ENCODE data around the gene TREX2. TPM values are rescaled to one million over a fixed set of nuclear protein-coding genes. Genes with fewer than 3 reads are reported as not detected.

The TREX2 gene
- polyA plus RNA-seq, 1 donor (not counting 4 experiments of a cell fraction or from before 2014, with no cell fraction given), result 0.31 TPM

- FAIRE-seq, result no peak
Observed at GRCh38 chrX:153413731-153414130, 32.1 kb downstream of the TREX2 start.

GRCh38 chrX:153412746-153413720 lies 32.8 kb downstream of the TREX2 start:
- Histone ChIP-seq H3K27ac (ENCODE audit: control insufficient read depth, insufficient read depth, low read length) (no peak overlapping the region), H3K9me1 (ENCODE audit: control insufficient read depth, extremely low read depth, insufficient read depth, low read length) (no peaks in the 10 kb centered on the region), H3K9ac (ENCODE audit: control insufficient read depth, extremely low read depth, insufficient read depth, low read length) (no peak overlapping the region), H3K4me1 (ENCODE audit: control insufficient read depth, extremely low read depth, insufficient read depth, low read length) (peaks cover 5% of the 10 kb centered on the region), H4K20me1 (ENCODE audit: control insufficient read depth, extremely low read depth, insufficient read depth, low read length) (no peaks in the 10 kb centered on the region), H3K27me3 (ENCODE audit: control insufficient read depth, extremely low read depth, insufficient read depth, low read length) (no peaks in the 10 kb centered on the region), H3K4me3 (ENCODE audit: control insufficient read depth in 2 of 3, extremely low read depth in 1 of 3, insufficient read depth in 2 of 3, low read depth in 1 of 3, low read length in 3 of 3) (no peak overlapping the region), H3K79me2 (ENCODE audit: control insufficient read depth, insufficient read depth, low read length) (no peaks in the 10 kb centered on the region), H2AFZ (ENCODE audit: control insufficient read depth, low read length) (no peak overlapping the region), H3K9me3 (ENCODE audit: control insufficient read depth, low read depth, low read length) (no peaks in the 10 kb centered on the region), H3K4me2 (ENCODE audit: control insufficient read depth, extremely low read depth, insufficient read depth, low read depth, low read length) (no peak overlapping the region), H3K36me3 (ENCODE audit: control insufficient read depth in 2 of 2, extremely low read depth in 1 of 2, insufficient read depth in 2 of 2, low read length in 2 of 2) (no peaks in the 10 kb centered on the region)
- dilution Hi-C loops (cut with MboI; ENCODE audit: extremely low pct_ligation_motif_present, low sequenced_read_pairs), result no loop called here
- DNase-seq (ENCODE audit: low read depth, low spot score) (no peak), FAIRE-seq (no peak)
- TF ChIP-seq EZH2 (IDR thresholded peaks at IDR 0.05; ENCODE audit: low read length), result no peak
- TF ChIP-seq CTCF (optimal IDR thresholded peaks at IDR 0.05 in 1 of 3, IDR thresholded peaks at IDR 0.05 in 1 of 3, conservative IDR thresholded peaks at IDR 0.05 in 1 of 3; ENCODE audit: extremely low read depth in 1 of 3, insufficient read depth in 2 of 3, low read length in 3 of 3), result no peak

More at GRCh38 chrX:153413731-153414130, 32.1 kb downstream of the TREX2 start:
- H3K4me3 ChIP-seq (ENCODE audit: control insufficient read depth in 2 of 3, extremely low read depth in 1 of 3, insufficient read depth in 2 of 3, low read depth in 1 of 3, low read length in 3 of 3), result no peak overlapping the region
- no peaks in the 10 kb centered on the region for H3K27me3 ChIP-seq (ENCODE audit: control insufficient read depth, extremely low read depth, insufficient read depth, low read length)
- H3K4me1 ChIP-seq (ENCODE audit: control insufficient read depth, extremely low read depth, insufficient read depth, low read length), result peaks cover 5% of the 10 kb centered on the region
- TF ChIP-seq CTCF (optimal IDR thresholded peaks at IDR 0.05 in 1 of 3, IDR thresholded peaks at IDR 0.05 in 1 of 3, conservative IDR thresholded peaks at IDR 0.05 in 1 of 3; ENCODE audit: extremely low read depth in 1 of 3, insufficient read depth in 2 of 3, low read length in 3 of 3), result no peak
- TF ChIP-seq EZH2 (IDR thresholded peaks at IDR 0.05; ENCODE audit: low read length), result no peak
- H3K79me2 ChIP-seq (ENCODE audit: control insufficient read depth, insufficient read depth, low read length), result no peaks in the 10 kb centered on the region
- H3K9ac ChIP-seq (ENCODE audit: control insufficient read depth, extremely low read depth, insufficient read depth, low read length), result no peak overlapping the region
- no peak for DNase-seq (ENCODE audit: low read depth, low spot score)
- H3K9me1 ChIP-seq (ENCODE audit: control insufficient read depth, extremely low read depth, insufficient read depth, low read length), result no peaks in the 10 kb centered on the region
- H3K9me3 ChIP-seq (ENCODE audit: control insufficient read depth, low read depth, low read length), result no peaks in the 10 kb centered on the region
- no peaks in the 10 kb centered on the region for H4K20me1 ChIP-seq (ENCODE audit: control insufficient read depth, extremely low read depth, insufficient read depth, low read length)
- no peak overlapping the region for H3K4me2 ChIP-seq (ENCODE audit: control insufficient read depth, extremely low read depth, insufficient read depth, low read depth, low read length)
- H3K27ac ChIP-seq (ENCODE audit: control insufficient read depth, insufficient read depth, low read length), result no peak overlapping the region
- H3K36me3 ChIP-seq (ENCODE audit: control insufficient read depth in 2 of 2, extremely low read depth in 1 of 2, insufficient read depth in 2 of 2, low read length in 2 of 2), result no peaks in the 10 kb centered on the region
- H2AFZ ChIP-seq (ENCODE audit: control insufficient read depth, low read length), result no peak overlapping the region
- dilution Hi-C loops (cut with MboI; ENCODE audit: extremely low pct_ligation_motif_present, low sequenced_read_pairs), result no loop called here
